Measurements from ENCODE around the gene SERPINA12. TPM values are rescaled to one million over a fixed set of nuclear protein-coding genes. Genes with fewer than 3 reads are reported as not detected.

The SERPINA12 gene
- total RNA-seq, 1 donor from 2014 or later: not detected

DNA sequence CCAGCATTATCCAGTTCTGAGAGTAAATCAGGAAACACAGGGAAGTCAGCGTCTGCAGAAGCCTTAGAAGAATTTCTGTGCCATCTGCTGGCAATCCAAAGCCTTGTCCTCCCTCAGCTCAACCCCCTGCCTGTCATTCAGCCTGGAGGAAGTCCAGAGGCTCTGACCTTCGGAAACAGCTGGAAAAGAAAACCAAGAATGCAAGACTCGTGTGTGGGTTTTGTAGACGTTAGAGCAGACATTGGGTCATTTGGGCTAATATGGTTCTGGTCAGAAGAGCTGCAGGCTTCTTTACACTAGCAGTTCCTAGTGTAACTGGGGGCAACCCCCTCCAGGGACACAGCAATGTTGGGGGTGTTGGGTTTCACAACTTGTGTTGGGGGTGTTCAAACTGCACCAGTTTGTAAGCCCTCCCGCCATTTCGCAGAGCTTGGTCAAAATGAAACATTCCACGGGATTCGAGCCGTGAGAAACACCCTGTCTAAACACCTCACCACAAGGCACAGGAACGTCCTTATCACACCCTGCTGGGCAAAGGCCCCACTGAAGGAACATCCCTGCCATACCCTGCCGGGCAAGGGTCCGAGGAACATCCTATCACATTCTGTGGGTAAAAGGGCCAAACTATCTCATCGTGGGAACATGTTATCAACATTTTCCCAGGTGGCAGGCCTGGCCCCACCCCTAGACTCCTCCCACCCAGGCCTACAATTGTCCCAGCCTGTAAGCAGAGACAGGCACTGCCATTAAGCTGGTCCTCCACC, 30.9 kb upstream of the SERPINA12 start:
- Histone ChIP-seq H3K4me3 (ENCODE audit: low read depth, low read length) (no peak overlapping the region), H3K27me3 (ENCODE audit: control insufficient read depth, insufficient read depth, low read length) (no peaks in the 10 kb centered on the region), H3K36me3 (ENCODE audit: control insufficient read depth, insufficient read depth, low read length) (no peaks in the 10 kb centered on the region)
- DNase-seq (ENCODE audit: low read depth): no peak
- TF ChIP-seq, protein P1, sequence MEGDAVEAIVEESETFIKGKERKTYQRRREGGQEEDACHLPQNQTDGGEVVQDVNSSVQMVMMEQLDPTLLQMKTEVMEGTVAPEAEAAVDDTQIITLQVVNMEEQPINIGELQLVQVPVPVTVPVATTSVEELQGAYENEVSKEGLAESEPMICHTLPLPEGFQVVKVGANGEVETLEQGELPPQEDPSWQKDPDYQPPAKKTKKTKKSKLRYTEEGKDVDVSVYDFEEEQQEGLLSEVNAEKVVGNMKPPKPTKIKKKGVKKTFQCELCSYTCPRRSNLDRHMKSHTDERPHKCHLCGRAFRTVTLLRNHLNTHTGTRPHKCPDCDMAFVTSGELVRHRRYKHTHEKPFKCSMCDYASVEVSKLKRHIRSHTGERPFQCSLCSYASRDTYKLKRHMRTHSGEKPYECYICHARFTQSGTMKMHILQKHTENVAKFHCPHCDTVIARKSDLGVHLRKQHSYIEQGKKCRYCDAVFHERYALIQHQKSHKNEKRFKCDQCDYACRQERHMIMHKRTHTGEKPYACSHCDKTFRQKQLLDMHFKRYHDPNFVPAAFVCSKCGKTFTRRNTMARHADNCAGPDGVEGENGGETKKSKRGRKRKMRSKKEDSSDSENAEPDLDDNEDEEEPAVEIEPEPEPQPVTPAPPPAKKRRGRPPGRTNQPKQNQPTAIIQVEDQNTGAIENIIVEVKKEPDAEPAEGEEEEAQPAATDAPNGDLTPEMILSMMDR (IDR thresholded peaks at IDR 0.05; ENCODE audit: insufficient read depth, low read length, poor library complexity, severe bottlenecking): no peak

DNA sequence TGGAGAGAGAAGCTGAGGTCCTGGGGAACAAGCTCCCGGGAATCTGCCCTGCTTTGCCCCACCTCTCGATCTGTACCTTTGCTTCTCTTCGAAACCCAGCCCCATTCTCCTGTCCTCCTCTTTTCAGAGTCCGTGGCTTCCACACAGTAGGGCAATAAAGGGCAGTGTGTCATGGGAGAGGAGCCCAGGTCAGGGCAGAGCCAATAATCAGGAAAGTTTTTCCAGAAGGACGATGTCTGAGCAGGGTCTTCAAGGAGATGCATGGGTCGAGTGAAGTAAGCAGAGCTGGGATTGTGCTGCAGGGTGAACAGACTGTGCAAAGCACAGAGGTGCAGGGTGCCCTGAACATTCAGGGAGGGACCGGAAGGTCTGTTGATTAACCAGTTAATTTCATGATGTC, 29.9 kb upstream of the SERPINA12 start:
- H3K4me3 ChIP-seq (ENCODE audit: low read depth, low read length): no peak overlapping the region
- DNase-seq (ENCODE audit: low read depth): no peak
- no peaks in the 10 kb centered on the region for H3K27me3 ChIP-seq (ENCODE audit: control insufficient read depth, insufficient read depth, low read length)
- H3K36me3 ChIP-seq (ENCODE audit: control insufficient read depth, insufficient read depth, low read length): no peaks in the 10 kb centered on the region
- TF ChIP-seq, protein P1 (IDR thresholded peaks at IDR 0.05; ENCODE audit: insufficient read depth, low read length, poor library complexity, severe bottlenecking): no peak

DNA sequence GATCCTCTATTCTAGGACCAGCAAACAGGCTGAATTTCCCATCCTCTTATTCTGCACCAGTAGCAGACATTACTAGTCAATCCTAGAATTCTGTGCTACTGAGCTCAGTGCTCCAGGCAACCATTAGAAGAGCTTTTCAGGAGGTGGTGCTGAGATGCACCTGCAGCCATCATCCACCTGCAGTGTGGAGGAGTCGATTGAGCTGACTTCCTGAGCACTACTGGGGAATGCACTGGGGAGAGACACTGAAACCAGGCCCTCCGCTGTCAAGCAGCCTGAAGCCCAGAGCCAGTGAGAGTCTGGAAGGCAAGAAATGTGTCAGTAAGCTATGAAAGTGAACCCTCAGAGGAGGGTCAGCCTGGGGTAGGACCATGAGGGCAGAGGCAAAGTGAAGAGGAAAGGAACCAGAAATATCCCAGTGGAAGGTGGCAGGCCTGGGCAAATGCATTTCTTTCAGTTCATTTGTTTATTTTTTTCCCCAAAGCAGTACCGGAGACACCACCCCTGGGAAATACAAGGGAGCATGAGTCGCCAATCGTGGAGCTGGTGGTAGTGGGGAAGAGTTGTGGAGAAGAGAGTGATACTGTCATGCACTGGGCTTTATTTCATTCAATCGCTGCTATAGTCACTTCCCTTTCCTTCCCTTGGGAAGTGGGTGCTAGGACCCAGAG, 28.9 kb upstream of the SERPINA12 start:
- H3K27me3 ChIP-seq (ENCODE audit: control insufficient read depth, insufficient read depth, low read length): no peaks in the 10 kb centered on the region
- TF ChIP-seq, protein P1 (IDR thresholded peaks at IDR 0.05; ENCODE audit: insufficient read depth, low read length, poor library complexity, severe bottlenecking): no peak
- no peaks in the 10 kb centered on the region for H3K36me3 ChIP-seq (ENCODE audit: control insufficient read depth, insufficient read depth, low read length)
- DNase-seq (ENCODE audit: low read depth): no peak
- H3K4me3 ChIP-seq (ENCODE audit: low read depth, low read length): no peak overlapping the region

DNA sequence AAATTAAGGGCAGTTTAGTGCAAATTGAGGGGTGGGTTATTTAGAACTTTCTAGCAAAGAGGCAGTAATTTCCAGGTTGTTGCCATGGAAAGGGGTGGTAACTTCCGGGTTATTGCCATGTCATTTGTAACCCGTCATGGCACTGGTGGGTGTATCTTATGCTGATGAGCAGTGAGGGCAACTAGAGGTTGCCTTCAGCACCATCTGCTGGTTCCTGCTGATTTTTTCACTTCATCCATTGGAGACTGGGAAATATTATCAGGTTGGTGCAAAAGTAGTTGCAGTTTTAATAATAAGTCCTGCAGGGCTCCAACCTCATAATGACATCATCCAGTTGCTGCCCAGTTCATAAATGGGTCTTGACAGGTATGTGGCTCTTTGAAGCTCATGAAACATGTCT, 27.6 kb upstream of the SERPINA12 start:
- TF ChIP-seq, protein P1 (IDR thresholded peaks at IDR 0.05; ENCODE audit: insufficient read depth, low read length, poor library complexity, severe bottlenecking): peak; percentile 4
- Histone ChIP-seq H3K4me3 (ENCODE audit: low read depth, low read length) (no peak overlapping the region), H3K27me3 (ENCODE audit: control insufficient read depth, insufficient read depth, low read length) (no peaks in the 10 kb centered on the region), H3K36me3 (ENCODE audit: control insufficient read depth, insufficient read depth, low read length) (no peaks in the 10 kb centered on the region)
- DNase-seq (ENCODE audit: low read depth): no peak

DNA sequence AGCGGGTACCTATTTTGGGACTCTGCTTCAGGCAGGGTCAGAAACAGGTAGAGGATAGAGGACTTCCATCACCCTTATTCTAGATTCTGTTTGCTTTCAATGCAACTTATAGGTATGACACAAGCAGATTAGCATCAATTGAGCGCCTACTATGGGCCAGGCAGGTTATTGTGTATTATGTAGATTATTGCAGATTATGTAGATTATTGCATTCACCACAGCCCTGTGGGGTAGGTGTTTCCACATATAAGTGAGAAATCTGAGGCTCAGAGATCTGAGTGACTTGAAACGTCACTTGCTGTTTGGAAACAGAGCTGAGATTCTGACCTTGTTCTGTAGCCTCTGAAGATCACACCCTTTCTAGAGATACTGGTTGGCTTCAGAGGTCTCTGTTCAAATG, 26.2 kb upstream of the SERPINA12 start:
- TF ChIP-seq, protein P1 (IDR thresholded peaks at IDR 0.05; ENCODE audit: insufficient read depth, low read length, poor library complexity, severe bottlenecking): no peak
- H3K27me3 ChIP-seq (ENCODE audit: control insufficient read depth, insufficient read depth, low read length): no peaks in the 10 kb centered on the region
- H3K4me3 ChIP-seq (ENCODE audit: low read depth, low read length): no peak overlapping the region
- DNase-seq (ENCODE audit: low read depth): no peak
- H3K36me3 ChIP-seq (ENCODE audit: control insufficient read depth, insufficient read depth, low read length): no peaks in the 10 kb centered on the region

Data from kidney epithelial cell (primary cell).